Colonic mucosa (tissue), 4 donors: ENCODE results near the gene DOCK11. TPM values are rescaled to one million over a fixed set of nuclear protein-coding genes. Genes with fewer than 3 reads are reported as not detected.

Experiments used
- DNase-seq: peaks from one replicate; pipeline ENCODE4 v3.0.0-alpha.2; 2020
- H3K27ac ChIP-seq: fragments of 200-600 bp; one replicate; pipeline ENCODE4 v1.8.0; 2021
- H3K27me3 ChIP-seq: fragments of 200-600 bp; one replicate; pipeline ENCODE4 v1.8.0; 2021
- H3K36me3 ChIP-seq: fragments of 200-600 bp; one replicate; pipeline ENCODE4 v1.8.0; 2021
- H3K4me1 ChIP-seq: fragments of 200-600 bp; one replicate; pipeline ENCODE4 v1.8.0; 2021; ENCODE audit warnings: mild to moderate bottlenecking
- H3K4me3 ChIP-seq: fragments of 200-600 bp; one replicate; pipeline ENCODE4 v1.8.0; 2021
- H3K9ac ChIP-seq, 2 donors: one replicate each; pipeline ENCODE4 v1.7.0; 2013; ENCODE audit warnings: control low read depth in 2 of 2, low read depth in 2 of 2, low read length in 2 of 2
- H3K9me3 ChIP-seq: fragments of 200-600 bp; one replicate; pipeline ENCODE4 v1.8.0; 2021
- CTCF ChIP-seq: fragments of 200-600 bp; IDR thresholded peaks from one replicate; pipeline ENCODE4 v1.8.0; 2022; ENCODE audit warnings: antibody characterized with exemption, mild to moderate bottlenecking
- intact Hi-C: fragments of 100-400 bp; cut with DNase I; formaldehyde crosslinking; loops from one replicate; pipeline ENCODE4 v1.14.1; 2022
- total RNA-seq, 2 donors: library from RNA; stranded (reverse); fragmentation: NEBNext Ultra II Directional in 1 of 2; extraction: Animal tissue kit (Norgen Biotek cat#: 25700) in 1 of 2; gene quantifications; one replicate each; pipeline ENCODE4 v1.2.1, GENCODE V29; 2021
- donor health status: healthy.
- donor health status: DM: no; HTN: no; CAD: no.
- donor health status: DM: no; HTN: no; CAD: no.

The DOCK11 gene
- total RNA-seq, 2 donors from 2014 or later = 3.3 to 8.7 TPM

GRCh38 chrX:118630848-118631247, 135.2 kb downstream of the DOCK11 start:
- H3K9ac ChIP-seq = no peak overlapping the region
- intact Hi-C loops = no loop called here
- TF ChIP-seq CTCF = no peak
- no peaks in the 10 kb centered on the region for H3K36me3 ChIP-seq
- H3K9me3 ChIP-seq = no peaks in the 10 kb centered on the region
- H3K27me3 ChIP-seq = no peaks in the 10 kb centered on the region
- H3K4me1 ChIP-seq = no peaks in the 10 kb centered on the region
- no peak overlapping the region for H3K4me3 ChIP-seq
- H3K27ac ChIP-seq = no peak overlapping the region
- DNase-seq = no peak

- Histone ChIP-seq H3K27me3 (no peaks in the 10 kb centered on the region), H3K27ac (no peak overlapping the region), H3K4me3 (no peak overlapping the region), H3K36me3 (no peaks in the 10 kb centered on the region), H3K4me1 (no peaks in the 10 kb centered on the region), H3K9ac (no peak overlapping the region), H3K9me3 (no peaks in the 10 kb centered on the region)
- intact Hi-C loops = no loop called here
- DNase-seq = no peak
- no peak for TF ChIP-seq CTCF
Observed at GRCh38 chrX:118631586-118631985, 136.0 kb downstream of the DOCK11 start.

- Histone ChIP-seq H3K4me3 (no peak overlapping the region), H3K9ac (no peak overlapping the region), H3K27ac (no peak overlapping the region), H3K36me3 (no peaks in the 10 kb centered on the region), H3K27me3 (no peaks in the 10 kb centered on the region), H3K9me3 (no peaks in the 10 kb centered on the region), H3K4me1 (no peaks in the 10 kb centered on the region)
- intact Hi-C loops = no loop called here
- DNase-seq = no peak
- no peak for TF ChIP-seq CTCF
Observed at GRCh38 chrX:118632862-118633261, 137.2 kb downstream of the DOCK11 start.

DNA sequence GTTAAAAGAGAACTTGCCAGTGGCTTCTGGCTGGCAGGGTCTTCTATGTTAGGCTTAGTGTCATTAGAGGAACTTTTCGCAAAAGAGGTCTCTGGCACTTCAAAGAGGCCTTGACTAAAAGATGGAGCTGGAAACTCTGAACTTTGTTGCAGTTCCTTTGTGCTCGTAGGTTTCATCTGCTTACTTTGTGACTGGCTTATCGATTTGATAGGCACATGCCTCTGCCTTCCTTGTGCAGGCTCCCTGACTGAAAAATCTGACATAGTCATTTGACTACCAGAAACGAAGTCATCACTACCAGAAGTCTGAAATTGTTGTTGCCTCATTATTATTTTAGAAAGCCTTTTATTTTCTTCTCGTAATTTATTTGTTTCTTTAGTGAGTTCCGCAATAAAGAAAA, 137.9 kb downstream of the DOCK11 start:
- no peaks in the 10 kb centered on the region for H3K36me3 ChIP-seq
- H3K9me3 ChIP-seq = no peaks in the 10 kb centered on the region
- H3K4me1 ChIP-seq = no peaks in the 10 kb centered on the region
- H3K27me3 ChIP-seq = no peaks in the 10 kb centered on the region
- intact Hi-C loops = no loop called here
- H3K9ac ChIP-seq = no peak overlapping the region
- TF ChIP-seq CTCF = no peak
- no peak overlapping the region for H3K4me3 ChIP-seq
- no peak overlapping the region for H3K27ac ChIP-seq
- DNase-seq = no peak

DNA sequence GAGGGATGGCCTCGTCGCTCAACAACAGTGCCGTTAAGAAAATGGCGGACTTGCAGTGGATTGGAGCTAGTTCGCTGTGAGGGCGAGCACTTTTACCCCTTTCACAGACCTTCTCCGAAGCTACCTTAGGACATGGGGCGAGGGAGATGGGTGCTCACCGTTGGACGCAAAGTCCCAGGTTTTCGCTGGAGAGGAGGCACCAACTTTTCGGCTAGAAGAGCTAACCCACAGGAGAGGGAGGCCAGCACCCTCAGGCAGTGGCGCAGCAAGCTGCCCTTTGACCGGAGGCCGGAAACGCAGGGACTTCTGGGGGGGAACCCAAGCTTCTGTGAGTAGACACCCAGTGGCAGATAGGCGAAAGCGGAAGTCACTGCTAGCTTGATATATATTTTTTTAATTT, 138.7 kb downstream of the DOCK11 start:
- H3K36me3 ChIP-seq = no peaks in the 10 kb centered on the region
- H3K4me1 ChIP-seq = no peaks in the 10 kb centered on the region
- H3K27me3 ChIP-seq = no peaks in the 10 kb centered on the region
- intact Hi-C loops = no loop called here
- no peak overlapping the region for H3K9ac ChIP-seq
- DNase-seq = no peak
- no peak overlapping the region for H3K27ac ChIP-seq
- no peaks in the 10 kb centered on the region for H3K9me3 ChIP-seq
- TF ChIP-seq CTCF = no peak
- no peak overlapping the region for H3K4me3 ChIP-seq

GRCh38 chrX:118637997-118638396, 142.4 kb downstream of the DOCK11 start:
- Histone ChIP-seq H3K27me3 (no peaks in the 10 kb centered on the region), H3K9me3 (no peaks in the 10 kb centered on the region), H3K36me3 (no peaks in the 10 kb centered on the region), H3K4me3 (no peak overlapping the region), H3K4me1 (no peaks in the 10 kb centered on the region), H3K9ac (no peak overlapping the region), H3K27ac (no peak overlapping the region)
- no peak for TF ChIP-seq CTCF
- DNase-seq = no peak
- intact Hi-C loops = loop anchor here (5.0 kb wide), 1 partner anchor 169 kb away; no protein-coding TSS in a partner anchor
